Endodermal cell (in vitro differentiated cells): ENCODE measurements around the gene AKAP12. TPM values are rescaled to one million over a fixed set of nuclear protein-coding genes. Genes with fewer than 3 reads are reported as not detected.

Experiments
- DNase-seq: peaks from one replicate; pipeline ENCODE4 v3.0.0-alpha.2; 2017
- H3K27ac ChIP-seq: 2 replicates; pipeline ENCODE4 v1.5.1; 2013; ENCODE audit warnings: mild to moderate bottlenecking, low read depth, low read length, moderate library complexity
- H3K27me3 ChIP-seq: 2 replicates; pipeline ENCODE4 v1.6.1; 2013; ENCODE audit warnings: mild to moderate bottlenecking, low read length, moderate library complexity; ENCODE audit not compliant: insufficient read depth, control insufficient read depth, poor library complexity, severe bottlenecking
- H3K36me3 ChIP-seq: 2 replicates; pipeline ENCODE4 v1.7.0; 2013; ENCODE audit warnings: mild to moderate bottlenecking, low read length, moderate library complexity; ENCODE audit not compliant: control insufficient read depth, insufficient read depth
- H3K4me1 ChIP-seq: one replicate; pipeline ENCODE4 v1.7.0; 2013; ENCODE audit warnings: low read length; ENCODE audit not compliant: control insufficient read depth, insufficient read depth
- H3K4me3 ChIP-seq: 2 replicates; pipeline ENCODE4 v1.5.1; 2013; ENCODE audit warnings: mild to moderate bottlenecking, low read length, moderate library complexity
- H3K9ac ChIP-seq: 2 replicates; pipeline ENCODE4 v1.6.1; 2013; ENCODE audit warnings: mild to moderate bottlenecking, low read length, moderate library complexity; ENCODE audit not compliant: poor library complexity, severe bottlenecking; ENCODE audit errors: extremely low read depth
- H3K9me3 ChIP-seq: 2 replicates; pipeline ENCODE4 v1.6.1; 2013; ENCODE audit warnings: mild to moderate bottlenecking, low read length, moderate library complexity; ENCODE audit not compliant: control insufficient read depth
- H3K27ac Mint-ChIP-seq: 2 replicates; pipeline ENCODE4 v1.8.0; 2020; ENCODE audit warnings: mixed read lengths
- H3K27me3 Mint-ChIP-seq: 2 replicates; pipeline ENCODE4 v1.8.0; 2021; ENCODE audit warnings: mild to moderate bottlenecking, mixed read lengths; ENCODE audit not compliant: insufficient read depth
- H3K36me3 Mint-ChIP-seq: 2 replicates; pipeline ENCODE4 v1.8.0; 2020; ENCODE audit warnings: low read depth, mixed read lengths
- H3K4me1 Mint-ChIP-seq: 2 replicates; pipeline ENCODE4 v1.8.0; 2020; ENCODE audit warnings: mixed read lengths
- H3K4me3 Mint-ChIP-seq: 2 replicates; pipeline ENCODE4 v1.8.0; 2020; ENCODE audit warnings: mild to moderate bottlenecking, moderate library complexity, mixed read lengths
- H3K9me3 Mint-ChIP-seq: 2 replicates; pipeline ENCODE4 v1.8.0; 2020; ENCODE audit warnings: mild to moderate bottlenecking, mixed read lengths
- CTCF ChIP-seq: fragments of 200-600 bp; sonication (generic); conservative IDR thresholded peaks from 2 replicates; pipeline ENCODE4 v1.5.0; 2021; ENCODE audit warnings: antibody characterized with exemption, mild to moderate bottlenecking
- WGBS, 2 experiments: methylation state at CpG; one replicate each; pipeline versions ENCODE4 v1.1.5 to v1.1.7; 2013; ENCODE audit warnings: missing lambda C conversion rate in 2 of 2, mixed read lengths in 1 of 2; ENCODE audit not compliant: insufficient coverage in 1 of 2, insufficient read length in 1 of 2; 5-methylcytosine and 5-hydroxymethylcytosine counted together
- total RNA-seq, 2 donors: library from RNA; stranded (reverse); fragmentation: NEBNext Ultra II Directional in 1 of 2; extraction: Animal tissue kit (Norgen Biotek cat#: 25700) in 1 of 2; gene quantifications; 2 replicates in 1 of 2; 3 replicates in 1 of 2; pipeline ENCODE4 v1.2.1, GENCODE V29; 2021

Gene AKAP12
- total RNA-seq, 2 donors from 2014 or later = 27.3 to 33.3 TPM

GRCh38 chr6:151248295-151248694 lies 8.5 kb downstream of the AKAP12 start:
- Histone ChIP-seq H3K27ac (no peak overlapping the region), H3K27me3 (no peaks in the 10 kb centered on the region), H3K9me3 (no peaks in the 10 kb centered on the region), H3K4me3 (no peak overlapping the region), H3K9ac (no peak overlapping the region), H3K4me1 (no peaks in the 10 kb centered on the region), H3K36me3 (no peaks in the 10 kb centered on the region)
- 94 to 100% methylated on average over 1 to 3 of the region's 3 CpGs for WGBS, 2 experiments
- no peak for TF ChIP-seq CTCF
- H3K4me1 Mint-ChIP-seq = peaks cover 10% of the 10 kb centered on the region
- H3K27me3 Mint-ChIP-seq = no peaks in the 10 kb centered on the region
- H3K36me3 Mint-ChIP-seq = no peaks in the 10 kb centered on the region
- H3K4me3 Mint-ChIP-seq = no peak overlapping the region
- H3K9me3 Mint-ChIP-seq = no peaks in the 10 kb centered on the region
- no peak overlapping the region for H3K27ac Mint-ChIP-seq
- no peak for DNase-seq

- no peak for TF ChIP-seq CTCF
- no peak overlapping the region for H3K4me3 Mint-ChIP-seq
- 98 to 100% methylated on average over 4 to 6 of the region's 6 CpGs for WGBS, 2 experiments
- Histone ChIP-seq H3K36me3 (no peaks in the 10 kb centered on the region), H3K9ac (no peak overlapping the region), H3K27me3 (no peaks in the 10 kb centered on the region), H3K4me1 (peaks cover 2% of the 10 kb centered on the region), H3K27ac (no peak overlapping the region), H3K4me3 (no peak overlapping the region), H3K9me3 (no peaks in the 10 kb centered on the region)
- no peak for DNase-seq
- H3K27ac Mint-ChIP-seq = no peak overlapping the region
- H3K27me3 Mint-ChIP-seq = no peaks in the 10 kb centered on the region
- no peaks in the 10 kb centered on the region for H3K9me3 Mint-ChIP-seq
- peaks cover 10% of the 10 kb centered on the region for H3K4me1 Mint-ChIP-seq
- H3K36me3 Mint-ChIP-seq = no peaks in the 10 kb centered on the region
Measured at GRCh38 chr6:151252634-151253033, 12.9 kb downstream of the AKAP12 start.

GRCh38 chr6:151254451-151255081 lies 14.8 kb downstream of the AKAP12 start:
- Histone ChIP-seq H3K36me3 (no peaks in the 10 kb centered on the region), H3K4me1 (peaks cover 2% of the 10 kb centered on the region), H3K9me3 (no peaks in the 10 kb centered on the region), H3K27ac (no peak overlapping the region), H3K9ac (peak overlapping the region; percentile 26), H3K4me3 (peak overlapping the region; percentile 15), H3K27me3 (no peaks in the 10 kb centered on the region)
- WGBS, 2 experiments = 82 to 83% methylated on average over 13 to 14 of the region's 14 CpGs
- Mint-ChIP-seq H3K4me3 (no peak overlapping the region), H3K36me3 (no peaks in the 10 kb centered on the region), H3K27me3 (no peaks in the 10 kb centered on the region), H3K9me3 (no peaks in the 10 kb centered on the region), H3K27ac (peak overlapping the region; percentile 86), H3K4me1 (peaks cover 10% of the 10 kb centered on the region)
- TF ChIP-seq CTCF = no peak
- peak; percentile 57 for DNase-seq
